Cardiac fibroblast (primary cell): ENCODE results near the gene OR51D1.

Experiments used
- DNase-seq, 2 donors: peaks; one replicate each; pipeline versions ENCODE4 v3.0.0 to v3.0.0-alpha.2; 2010; ENCODE audit warnings: low read depth in 2 of 2
- H3K4me3 ChIP-seq, 2 donors: replicated peaks in 1 of 2; 1 replicate in 1 of 2; 2 replicates in 1 of 2; pipeline ENCODE4 v1.5.1; 2011; ENCODE audit warnings: low read depth in 2 of 2, low read length in 2 of 2, mild to moderate bottlenecking in 2 of 2, moderate library complexity in 1 of 2
- TF ChIP-seq, protein P1 (sequence below): IDR thresholded peaks from one replicate; pipeline ENCODE4 v1.5.1; 2011; ENCODE audit warnings: low read depth, mild to moderate bottlenecking, low read length, inconsistent platforms

OR51D1 gene

DNA sequence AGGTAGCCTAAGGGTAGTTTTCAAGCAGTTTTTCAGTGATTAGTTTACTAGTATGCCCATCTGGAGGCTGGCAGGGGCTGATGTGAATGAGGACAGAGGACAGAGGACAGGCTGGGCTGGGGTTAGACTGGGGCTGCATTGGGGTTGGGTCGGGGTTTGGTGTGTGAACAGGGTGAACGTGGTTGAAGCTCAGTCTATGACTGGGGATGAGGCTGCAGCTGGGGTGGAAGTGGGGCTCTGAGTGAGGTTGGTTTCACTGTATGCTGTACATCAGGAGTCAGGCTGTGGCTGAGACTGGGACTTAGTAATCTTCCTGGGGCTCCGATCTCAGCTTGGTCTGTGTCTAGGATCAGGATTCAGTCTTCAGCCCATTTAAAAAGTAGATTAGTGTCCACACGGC is 7.0 kb downstream of the OR51D1 start:
- DNase-seq: no peak
- no peak overlapping the region for H3K4me3 ChIP-seq
- TF ChIP-seq, protein P1, sequence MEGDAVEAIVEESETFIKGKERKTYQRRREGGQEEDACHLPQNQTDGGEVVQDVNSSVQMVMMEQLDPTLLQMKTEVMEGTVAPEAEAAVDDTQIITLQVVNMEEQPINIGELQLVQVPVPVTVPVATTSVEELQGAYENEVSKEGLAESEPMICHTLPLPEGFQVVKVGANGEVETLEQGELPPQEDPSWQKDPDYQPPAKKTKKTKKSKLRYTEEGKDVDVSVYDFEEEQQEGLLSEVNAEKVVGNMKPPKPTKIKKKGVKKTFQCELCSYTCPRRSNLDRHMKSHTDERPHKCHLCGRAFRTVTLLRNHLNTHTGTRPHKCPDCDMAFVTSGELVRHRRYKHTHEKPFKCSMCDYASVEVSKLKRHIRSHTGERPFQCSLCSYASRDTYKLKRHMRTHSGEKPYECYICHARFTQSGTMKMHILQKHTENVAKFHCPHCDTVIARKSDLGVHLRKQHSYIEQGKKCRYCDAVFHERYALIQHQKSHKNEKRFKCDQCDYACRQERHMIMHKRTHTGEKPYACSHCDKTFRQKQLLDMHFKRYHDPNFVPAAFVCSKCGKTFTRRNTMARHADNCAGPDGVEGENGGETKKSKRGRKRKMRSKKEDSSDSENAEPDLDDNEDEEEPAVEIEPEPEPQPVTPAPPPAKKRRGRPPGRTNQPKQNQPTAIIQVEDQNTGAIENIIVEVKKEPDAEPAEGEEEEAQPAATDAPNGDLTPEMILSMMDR: no peak

DNA sequence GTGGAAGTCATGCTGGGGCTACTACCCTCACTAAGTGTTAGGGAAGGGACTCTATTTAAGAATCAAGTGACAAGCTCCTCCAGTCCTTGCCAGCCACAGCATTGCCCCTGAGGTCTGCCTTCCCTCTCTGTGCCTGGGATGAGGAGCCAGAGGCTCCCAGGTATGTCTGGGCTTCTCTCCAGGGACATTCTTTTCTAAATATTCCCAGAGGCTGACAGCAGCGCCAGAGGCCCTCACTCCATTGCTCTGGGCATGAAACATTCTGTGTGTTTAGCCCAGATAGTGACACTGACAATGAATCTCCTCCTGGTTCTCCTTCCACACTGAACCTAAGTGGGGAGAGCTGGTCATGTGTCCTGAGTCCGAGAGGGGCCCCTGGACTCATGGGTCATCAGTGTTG is 8.7 kb downstream of the OR51D1 start:
- no peak overlapping the region for H3K4me3 ChIP-seq
- DNase-seq: no peak
- TF ChIP-seq, protein P1: no peak

DNA sequence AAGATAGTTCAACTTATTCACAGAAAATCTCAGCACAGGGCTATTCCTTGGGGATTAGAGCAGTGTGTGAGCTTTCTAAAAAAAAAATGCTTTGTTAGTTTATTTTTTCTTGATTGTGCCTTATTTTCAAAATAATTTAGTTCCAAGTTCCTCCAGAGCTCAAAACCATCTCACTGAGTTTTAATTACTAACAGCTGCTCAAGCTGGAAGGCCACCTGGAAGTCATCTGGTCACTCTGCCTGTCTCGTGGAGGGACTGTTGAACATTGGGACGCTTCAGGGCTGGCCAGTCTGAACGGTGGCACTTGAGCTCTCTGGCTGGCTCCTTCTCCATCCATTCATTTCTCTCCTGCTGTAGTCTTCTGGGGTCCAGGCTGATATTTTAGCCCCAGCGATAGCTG is 10.5 kb downstream of the OR51D1 start:
- TF ChIP-seq, protein P1: no peak
- no peak overlapping the region for H3K4me3 ChIP-seq
- no peak for DNase-seq

DNA sequence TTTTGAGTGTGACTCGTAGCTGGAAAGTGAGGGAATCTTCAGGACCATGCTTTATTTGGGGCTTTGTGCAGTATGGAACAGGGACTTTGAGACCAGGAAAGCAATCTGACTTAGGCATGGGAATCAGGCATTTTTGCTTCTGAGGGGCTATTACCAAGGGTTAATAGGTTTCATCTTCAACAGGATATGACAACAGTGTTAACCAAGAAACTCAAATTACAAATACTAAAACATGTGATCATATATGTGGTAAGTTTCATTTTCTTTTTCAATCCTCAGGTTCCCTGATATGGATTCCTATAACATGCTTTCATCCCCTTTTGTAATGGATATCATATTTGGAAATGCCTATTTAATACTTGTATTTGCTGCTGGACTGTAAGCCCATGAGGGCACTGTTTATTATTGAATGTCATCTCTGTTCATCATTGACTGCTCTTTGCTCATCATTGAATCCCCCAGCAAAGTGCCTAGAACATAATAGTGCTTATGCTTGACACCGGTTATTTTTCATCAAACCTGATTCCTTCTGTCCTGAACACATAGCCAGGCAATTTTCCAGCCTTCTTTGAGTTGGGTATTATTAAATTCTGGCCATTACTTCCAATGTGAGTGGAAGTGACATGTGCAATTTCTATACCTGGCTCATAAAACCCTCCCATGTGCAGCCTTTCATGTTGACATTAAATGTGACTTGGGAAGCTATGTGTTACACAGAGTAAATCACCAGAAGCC is 17.5 kb downstream of the OR51D1 start:
- no peak for DNase-seq
- TF ChIP-seq, protein P1: no peak
- H3K4me3 ChIP-seq: no peak overlapping the region

DNA sequence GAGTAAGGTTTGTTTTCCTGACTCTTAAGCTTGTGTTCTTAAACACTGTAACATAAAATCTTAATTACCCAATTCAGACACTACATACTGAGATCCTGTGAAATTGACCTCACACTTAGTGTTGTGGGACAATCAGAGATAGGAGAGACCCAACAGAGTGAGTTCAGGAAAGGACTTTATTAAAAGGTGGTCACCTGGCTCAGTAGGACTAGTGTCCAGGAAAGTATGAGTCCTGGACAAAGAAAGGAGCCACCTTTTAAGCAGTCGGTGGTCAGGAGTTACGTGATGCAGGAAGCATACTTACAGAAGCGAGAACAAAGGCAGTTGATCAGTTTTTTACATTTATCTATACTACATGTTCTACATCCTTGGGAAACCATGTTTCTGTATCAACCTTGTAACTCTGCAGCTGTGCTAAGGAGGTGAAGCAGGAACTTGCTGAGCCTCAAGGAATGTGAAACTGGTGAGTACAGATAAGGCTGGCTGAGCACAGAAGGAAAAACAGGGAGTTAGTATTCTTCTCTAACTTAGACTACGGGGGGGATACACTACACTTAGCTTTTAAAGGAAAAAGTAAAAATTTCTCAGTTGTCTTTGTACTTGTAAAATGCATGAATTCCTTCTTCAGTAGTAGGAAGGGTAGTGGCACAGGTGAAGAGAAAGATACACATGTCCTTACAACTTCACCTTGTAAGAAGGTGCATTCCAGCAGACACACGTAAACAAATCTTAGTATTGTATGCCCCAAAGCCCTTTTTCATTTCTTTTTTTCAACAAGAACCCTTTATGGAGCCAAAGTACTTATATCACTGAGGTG is 21.6 kb downstream of the OR51D1 start:
- TF ChIP-seq, protein P1: no peak
- DNase-seq: no peak

DNA sequence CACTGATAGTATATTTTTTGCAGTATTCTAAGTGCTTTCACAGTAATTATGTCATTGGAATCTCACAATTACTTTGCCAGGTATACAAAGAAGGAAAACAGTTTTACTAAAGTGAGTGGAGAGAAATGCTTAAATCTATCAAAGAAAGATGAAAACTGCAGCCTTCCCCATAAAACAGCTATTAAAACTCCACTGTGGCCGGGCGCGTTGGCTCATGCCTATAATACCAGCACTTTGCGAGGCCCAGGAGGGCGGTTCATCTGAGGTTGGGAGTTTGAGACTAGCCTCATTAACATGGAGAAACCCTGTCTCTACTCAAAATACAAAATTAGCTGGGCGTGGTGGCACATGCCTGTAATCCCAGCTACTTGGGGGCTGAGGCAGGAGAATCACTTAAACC is 25.6 kb downstream of the OR51D1 start:
- DNase-seq: no peak
- TF ChIP-seq, protein P1: no peak
- H3K4me3 ChIP-seq: no peak overlapping the region

More for the DNA sequence above, 21.6 kb downstream of the OR51D1 start:
- no peak overlapping the region for H3K4me3 ChIP-seq
